Right hindlimb (tissue), 1 donor: ENCODE data around the gene AHSA1.

ENCODE experiments used
- DNase-seq: peaks from one replicate; pipeline ENCODE4 v3.0.0-alpha.2; 2018

AHSA1 gene

DNA sequence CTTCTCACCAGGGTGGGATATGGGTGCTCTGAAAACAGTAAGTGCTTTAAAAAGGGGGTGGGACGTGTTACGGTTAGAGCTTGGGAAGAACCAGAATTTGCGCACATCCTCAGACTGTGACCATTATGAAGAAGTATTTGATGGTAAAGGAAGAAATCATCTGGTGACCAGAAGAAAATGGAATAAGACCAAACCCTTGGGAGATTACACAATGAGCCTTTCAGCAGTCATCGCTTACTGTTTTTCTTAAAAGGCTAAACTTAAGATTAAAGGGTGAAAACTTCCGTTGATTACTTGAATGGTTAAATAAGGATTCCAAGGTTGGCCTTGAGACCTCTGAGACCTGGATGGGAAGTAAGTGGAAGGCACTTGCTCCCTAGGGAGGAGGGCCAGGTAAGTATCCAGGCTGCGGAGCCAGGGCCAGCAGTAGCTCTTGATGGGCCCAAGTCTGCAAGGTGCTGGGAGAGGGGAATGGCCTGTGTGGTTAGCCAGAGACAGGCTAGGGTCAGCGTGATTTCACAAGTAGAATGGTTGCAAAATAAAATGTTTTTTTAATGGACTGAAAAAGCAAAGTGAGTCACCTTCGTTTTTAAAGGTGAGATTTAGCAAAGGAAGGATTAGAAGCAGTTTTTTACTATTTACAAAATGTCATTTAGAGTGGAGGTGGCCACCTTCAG is 53.7 kb downstream of the AHSA1 start:
- DNase-seq = no peak

DNA sequence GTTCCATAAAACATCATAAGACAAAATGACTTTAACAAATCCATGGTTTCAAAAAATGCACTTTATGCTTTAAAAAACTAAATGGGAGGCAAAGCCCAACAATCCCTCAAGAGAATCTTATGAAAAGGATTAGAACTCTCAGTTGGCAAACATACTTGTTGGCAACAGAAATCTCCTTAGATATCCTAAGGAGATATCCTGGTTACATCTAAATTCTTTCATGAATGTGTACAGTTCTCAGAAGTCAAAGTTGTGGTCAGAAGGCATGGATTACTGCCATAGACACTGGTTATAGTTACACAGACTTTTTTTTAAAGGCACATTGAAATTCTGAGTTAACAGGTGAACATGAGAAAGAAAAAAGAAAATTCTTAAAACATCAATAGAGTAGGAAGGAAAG is 58.2 kb downstream of the AHSA1 start:
- no peak for DNase-seq
